Coronary artery (tissue), 2 donors: ENCODE measurements around the gene XCL2.

Experiments
- DNase-seq: peaks from one replicate; pipeline ENCODE4 v3.0.0-alpha.2; 2017; ENCODE audit warnings: low spot score
- H3K27ac ChIP-seq, 2 donors: fragments of 200-600 bp; sonication (generic); one replicate each; pipeline ENCODE4 v1.5.1; 2016 to 2019
- H3K4me3 ChIP-seq: fragments of 200-600 bp; sonication (generic); 2 replicates; pipeline ENCODE4 v1.5.1; 2016; ENCODE audit warnings: mild to moderate bottlenecking, moderate library complexity
- CTCF ChIP-seq: fragments of 200-600 bp; sonication (generic); IDR thresholded peaks from one replicate; pipeline ENCODE4 v1.5.1; 2019; ENCODE audit warnings: antibody characterized with exemption

Gene XCL2

DNA sequence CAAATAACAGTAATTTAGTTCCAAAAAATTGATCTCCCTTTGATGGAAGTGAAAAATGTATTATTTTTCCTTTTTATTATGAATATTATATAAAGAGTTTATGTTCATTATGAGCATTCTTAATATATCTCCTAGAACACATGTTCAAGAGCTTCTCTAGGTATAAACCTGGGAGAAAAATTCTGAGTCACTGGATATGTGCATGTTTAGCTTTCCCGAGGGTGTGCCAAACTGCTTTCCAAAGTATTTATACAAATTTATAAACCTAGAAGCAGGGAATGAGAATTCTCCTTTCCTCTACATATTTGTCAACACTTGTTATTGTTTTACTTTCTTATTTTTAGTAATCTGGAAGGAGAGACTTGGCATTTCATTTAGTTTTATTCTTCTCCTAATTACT is 25.0 kb downstream of the XCL2 start:
- no peak for TF ChIP-seq CTCF
- no peak overlapping the region for H3K27ac ChIP-seq

DNA sequence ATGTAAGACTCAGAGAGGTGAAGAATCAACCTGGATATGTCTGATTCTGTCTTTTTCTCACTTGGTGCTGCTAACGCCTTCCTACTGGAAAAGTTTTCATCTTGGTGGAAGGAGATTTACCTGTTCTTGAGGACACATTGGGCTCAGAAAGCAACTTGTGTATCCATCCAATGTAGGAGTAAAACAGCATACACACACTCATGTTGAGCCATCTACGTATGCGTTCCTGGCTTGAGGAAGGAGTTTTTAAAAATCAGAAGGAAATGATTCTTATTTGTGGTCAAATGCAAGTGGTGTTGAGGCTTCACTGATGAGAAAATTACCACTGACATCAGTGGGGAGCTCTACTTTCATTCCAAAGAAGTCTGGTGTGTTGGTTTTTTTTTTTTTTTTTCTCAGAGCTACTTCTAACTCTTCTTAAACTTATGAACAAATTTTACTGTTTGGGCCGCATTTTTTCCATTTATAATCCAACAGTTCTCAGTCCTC is 25.6 kb downstream of the XCL2 start:
- no peak for DNase-seq
- H3K27ac ChIP-seq = no peak overlapping the region
- TF ChIP-seq CTCF = no peak
- H3K4me3 ChIP-seq = no peak overlapping the region

More for the DNA sequence above, 25.0 kb downstream of the XCL2 start:
- DNase-seq = no peak
- H3K4me3 ChIP-seq = no peak overlapping the region

DNA sequence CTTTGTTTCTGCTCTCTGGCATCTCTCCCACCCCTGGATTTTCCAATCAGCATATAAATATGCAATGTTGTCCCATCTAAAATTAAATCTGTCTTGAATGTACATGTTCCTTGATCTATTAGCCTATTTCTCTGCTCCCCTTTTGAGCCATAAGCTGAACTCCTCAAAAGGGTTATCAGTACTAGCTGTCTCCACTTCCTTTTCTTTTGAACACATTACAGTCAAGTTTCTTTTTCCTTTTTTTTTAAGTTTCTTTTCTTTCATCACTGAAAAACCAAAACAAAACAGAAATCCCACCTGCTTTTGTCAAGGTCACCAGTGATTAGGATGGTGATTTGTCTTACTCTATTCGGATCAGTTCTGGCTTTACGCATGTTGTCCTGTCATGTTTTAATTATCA is 29.3 kb downstream of the XCL2 start:
- no peak overlapping the region for H3K27ac ChIP-seq
- no peak overlapping the region for H3K4me3 ChIP-seq
- TF ChIP-seq CTCF = no peak
- no peak for DNase-seq

DNA sequence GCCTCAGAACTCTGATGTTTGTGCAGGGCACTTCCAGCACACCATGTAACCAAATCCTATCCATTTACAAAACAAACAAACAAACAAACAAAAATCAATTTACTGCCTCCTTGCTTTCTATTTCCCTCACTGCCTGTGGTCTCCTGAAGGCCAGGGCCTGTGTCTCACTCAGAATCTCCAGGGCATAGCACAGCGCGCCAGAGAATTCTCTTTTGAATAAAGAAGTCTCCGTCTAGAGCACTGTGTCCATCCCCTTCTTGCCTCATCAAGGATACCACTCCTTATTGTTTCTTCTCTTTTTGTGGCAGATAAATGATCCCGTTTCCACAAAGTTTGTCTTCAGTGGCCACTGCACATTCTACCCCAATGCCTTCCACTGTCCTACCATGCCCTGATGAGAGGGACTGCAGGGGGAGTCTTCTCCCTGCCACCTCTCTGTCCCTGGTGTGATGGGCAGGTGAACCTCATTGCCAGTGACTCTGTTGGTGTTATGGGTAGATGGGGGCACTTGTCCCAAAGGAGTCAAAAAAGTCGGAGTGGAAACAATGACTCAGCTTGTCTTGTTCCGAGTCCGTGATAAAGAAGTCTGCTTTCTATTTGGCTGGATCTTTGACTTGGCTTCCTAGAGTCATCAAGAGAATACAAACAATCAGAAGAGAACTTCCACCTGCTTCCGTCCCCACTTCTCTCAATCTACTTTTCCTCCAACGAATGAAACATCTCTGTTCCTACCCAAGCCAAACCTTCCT is 30.0 kb downstream of the XCL2 start:
- no peak for DNase-seq
- H3K4me3 ChIP-seq = no peak overlapping the region
- no peak overlapping the region for H3K27ac ChIP-seq
- no peak for TF ChIP-seq CTCF

GRCh38 chr1:168512864-168513595 is 30.8 kb downstream of the XCL2 start:
- no peak overlapping the region for H3K4me3 ChIP-seq
- no peak overlapping the region for H3K27ac ChIP-seq
- DNase-seq = no peak
- TF ChIP-seq CTCF = no peak

- no peak for DNase-seq
- no peak overlapping the region for H3K27ac ChIP-seq
- TF ChIP-seq CTCF = no peak
These were observed 33.7 kb downstream of the XCL2 start for GRCh38 chr1:168509875-168510791.

More at GRCh38 chr1:168509875-168510791, 33.7 kb downstream of the XCL2 start:
- H3K4me3 ChIP-seq = no peak overlapping the region
